Testis (tissue), 3 donors: Measurements from ENCODE around the gene SAMM50. TPM values are rescaled to one million over a fixed set of nuclear protein-coding genes. Genes with fewer than 3 reads are reported as not detected.

ENCODE experiments used
- DNase-seq: peaks from one replicate; pipeline ENCODE4 v3.0.0-alpha.2; 2019
- H3K27ac ChIP-seq, 2 donors: fragments of 200-600 bp; sonication (generic); one replicate each; pipeline ENCODE4 v1.5.1; 2019
- H3K27me3 ChIP-seq: fragments of 200-600 bp; sonication (generic); one replicate; pipeline ENCODE4 v1.5.1; 2019
- H3K36me3 ChIP-seq: fragments of 200-600 bp; sonication (generic); one replicate; pipeline ENCODE4 v1.5.1; 2017; ENCODE audit warnings: low read depth; ENCODE audit errors: missing control alignments
- H3K4me1 ChIP-seq: fragments of 200-600 bp; sonication (generic); one replicate; pipeline ENCODE4 v1.5.1; 2019
- H3K4me3 ChIP-seq, 2 donors: fragments of 200-600 bp; sonication (generic); one replicate each; pipeline ENCODE4 v1.5.1; 2017 to 2019
- H3K9me3 ChIP-seq: fragments of 200-600 bp; sonication (generic); one replicate; pipeline ENCODE4 v1.5.1; 2017
- CTCF ChIP-seq, 3 experiments: fragments of 450-650 bp in 2 of 3; fragments of 200-600 bp in 1 of 3; sonication (generic) in 1 of 3; IDR thresholded peaks; one replicate each; pipeline ENCODE4 v1.5.1; 2016 to 2019; ENCODE audit warnings: antibody characterized with exemption in 3 of 3, mild to moderate bottlenecking in 2 of 3, moderate library complexity in 1 of 3
- POLR2A ChIP-seq: fragments of 450-650 bp; IDR thresholded peaks from one replicate; pipeline ENCODE4 v1.6.1; 2017; ENCODE audit warnings: antibody characterized with exemption, mild to moderate bottlenecking, moderate library complexity
- WGBS, 2 donors: methylation state at CpG; one replicate each; pipeline ENCODE4 v1.1.5; 2018; 5-methylcytosine and 5-hydroxymethylcytosine counted together
- intact Hi-C: fragments of 100-400 bp; cut with DNase I; formaldehyde crosslinking; loops from one replicate; pipeline ENCODE4 v1.15.1; 2023; ENCODE audit warnings: low total_unique reads
- polyA plus RNA-seq: library from polyadenylated mRNA; stranded (reverse); fragments of 350-450 nt; fragmentation: Illumina TruSeq; extraction: RNeasy Lipid Tissue Mini Kit (QIAGEN cat#74804); gene quantifications from one replicate; pipeline ENCODE4 v1.2.3, GENCODE V29; 2014; ENCODE audit warnings: low read depth, low replicate concordance; ENCODE audit not compliant: insufficient read depth
- total RNA-seq, 2 donors: library from RNA; depleted of rRNA; stranded (reverse); fragments of >200 nt; gene quantifications; one replicate each; pipeline ENCODE4 v1.2.3, GENCODE V29; 2016

The SAMM50 gene
- total and polyA plus RNA-seq, 3 donors from 2014 or later, result 41.5 to 71.1 (median 50.3) TPM

- WGBS, 2 donors, result 97 to 100% methylated on average over 5 to 7 of the region's 7 CpGs
- DNase-seq, result no peak
- intact Hi-C loops, result no loop called here
These were observed 25.3 kb downstream of the SAMM50 start for GRCh38 chr22:43980579-43980978.

GRCh38 chr22:43980996-43981395, 25.8 kb downstream of the SAMM50 start:
- Histone ChIP-seq H3K27me3 (no peaks in the 10 kb centered on the region), H3K9me3 (no peaks in the 10 kb centered on the region), H3K36me3 (no peaks in the 10 kb centered on the region), H3K4me3 (no peak overlapping the region), H3K27ac (no peak overlapping the region), H3K4me1 (no peaks in the 10 kb centered on the region)
- no peak for DNase-seq
- TF ChIP-seq CTCF (IDR thresholded peaks at IDR 0.05) (no peak), POLR2A (no peak)
- 94 to 95% methylated on average over 17 of the region's 17 CpGs for WGBS, 2 donors
- intact Hi-C loops, result no loop called here

More at GRCh38 chr22:43980579-43980978, 25.3 kb downstream of the SAMM50 start:
- no peaks in the 10 kb centered on the region for H3K27me3 ChIP-seq
- no peak for TF ChIP-seq POLR2A
- TF ChIP-seq CTCF (IDR thresholded peaks at IDR 0.05), result no peak
- no peak overlapping the region for H3K4me3 ChIP-seq
- no peaks in the 10 kb centered on the region for H3K9me3 ChIP-seq
- H3K36me3 ChIP-seq, result no peaks in the 10 kb centered on the region
- H3K27ac ChIP-seq, result no peak overlapping the region
- no peaks in the 10 kb centered on the region for H3K4me1 ChIP-seq

GRCh38 chr22:43983808-43984207, 28.6 kb downstream of the SAMM50 start:
- no peak overlapping the region for H3K27ac ChIP-seq
- TF ChIP-seq CTCF (IDR thresholded peaks at IDR 0.05) (no peak), POLR2A (no peak)
- intact Hi-C loops, result no loop called here
- no peaks in the 10 kb centered on the region for H3K36me3 ChIP-seq
- WGBS, 2 donors, result 97% methylated on average over 16 of the region's 16 CpGs
- no peaks in the 10 kb centered on the region for H3K27me3 ChIP-seq
- no peak for DNase-seq
- no peaks in the 10 kb centered on the region for H3K9me3 ChIP-seq
- no peak overlapping the region for H3K4me3 ChIP-seq
- H3K4me1 ChIP-seq, result no peaks in the 10 kb centered on the region

- no peak for TF ChIP-seq CTCF (IDR thresholded peaks at IDR 0.05)
- TF ChIP-seq POLR2A, result no peak
- DNase-seq, result no peak
These were observed 30.3 kb downstream of the SAMM50 start for GRCh38 chr22:43985532-43985931.

GRCh38 chr22:43988116-43988820, 33.0 kb downstream of the SAMM50 start:
- no peak for DNase-seq
- no peaks in the 10 kb centered on the region for H3K36me3 ChIP-seq
- TF ChIP-seq CTCF (IDR thresholded peaks at IDR 0.05) (no peak), POLR2A (no peak)
- intact Hi-C loops, result no loop called here
- no peaks in the 10 kb centered on the region for H3K9me3 ChIP-seq
- no peak overlapping the region for H3K27ac ChIP-seq
- no peak overlapping the region for H3K4me3 ChIP-seq
- 73 to 74% methylated on average over 8 of the region's 8 CpGs for WGBS, 2 donors
- no peaks in the 10 kb centered on the region for H3K4me1 ChIP-seq
- H3K27me3 ChIP-seq, result no peaks in the 10 kb centered on the region

More at GRCh38 chr22:43985532-43985931, 30.3 kb downstream of the SAMM50 start:
- no peak overlapping the region for H3K4me3 ChIP-seq
- no peaks in the 10 kb centered on the region for H3K9me3 ChIP-seq
- intact Hi-C loops, result no loop called here
- WGBS, 2 donors, result 82 to 93% methylated on average over 12 of the region's 12 CpGs
- no peaks in the 10 kb centered on the region for H3K27me3 ChIP-seq
- H3K4me1 ChIP-seq, result no peaks in the 10 kb centered on the region
- no peaks in the 10 kb centered on the region for H3K36me3 ChIP-seq
- H3K27ac ChIP-seq, result no peak overlapping the region
